ENCODE data around the gene C6orf132.
"Not testable (repeated sequence)": the region's sequence is repeated elsewhere in the genome, so short reads cannot be mapped to it uniquely, and the experiment has no call there.

The C6orf132 gene

DNA sequence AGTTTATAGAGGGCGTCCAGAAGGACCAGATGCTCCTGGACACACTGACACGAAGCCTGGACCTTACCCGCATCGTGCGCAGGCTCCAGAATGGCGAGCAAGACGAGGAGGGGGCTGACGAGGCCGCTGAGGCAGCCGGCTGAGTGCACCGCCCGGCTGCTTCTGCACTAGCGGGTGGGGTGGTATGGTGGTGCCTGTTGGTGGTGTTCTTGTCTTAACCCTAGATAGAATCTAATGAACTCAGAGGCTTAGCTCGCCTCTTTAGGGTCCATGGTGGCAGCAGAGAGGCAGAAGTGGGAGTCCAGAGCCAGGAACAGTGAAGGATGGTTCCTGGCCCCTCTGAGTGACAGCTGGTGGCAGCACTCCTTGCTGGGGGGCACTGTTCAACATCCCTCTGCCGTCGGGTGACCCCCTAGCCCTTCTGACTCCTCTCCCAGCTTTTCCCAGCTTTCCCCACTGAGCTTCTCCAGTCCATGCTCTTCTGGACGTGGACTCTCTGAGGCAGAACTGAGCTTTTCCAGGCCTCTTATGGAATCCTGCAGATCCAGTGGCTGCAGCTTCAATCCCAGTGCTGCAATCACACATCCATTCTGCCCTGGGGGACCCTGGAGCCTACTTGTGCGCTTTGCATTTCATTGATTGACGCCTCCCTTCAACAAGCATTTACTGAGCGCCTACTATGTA, 37.0 kb upstream of the C6orf132 start:
- no peak overlapping the region for H3K4me3 ChIP-seq (ENCODE audit: low read length)
- DNase-seq (ENCODE audit: low read depth): no peak
- TF ChIP-seq CTCF (conservative IDR thresholded peaks at IDR 0.05; ENCODE audit: low read depth, low read length): no peak

DNA sequence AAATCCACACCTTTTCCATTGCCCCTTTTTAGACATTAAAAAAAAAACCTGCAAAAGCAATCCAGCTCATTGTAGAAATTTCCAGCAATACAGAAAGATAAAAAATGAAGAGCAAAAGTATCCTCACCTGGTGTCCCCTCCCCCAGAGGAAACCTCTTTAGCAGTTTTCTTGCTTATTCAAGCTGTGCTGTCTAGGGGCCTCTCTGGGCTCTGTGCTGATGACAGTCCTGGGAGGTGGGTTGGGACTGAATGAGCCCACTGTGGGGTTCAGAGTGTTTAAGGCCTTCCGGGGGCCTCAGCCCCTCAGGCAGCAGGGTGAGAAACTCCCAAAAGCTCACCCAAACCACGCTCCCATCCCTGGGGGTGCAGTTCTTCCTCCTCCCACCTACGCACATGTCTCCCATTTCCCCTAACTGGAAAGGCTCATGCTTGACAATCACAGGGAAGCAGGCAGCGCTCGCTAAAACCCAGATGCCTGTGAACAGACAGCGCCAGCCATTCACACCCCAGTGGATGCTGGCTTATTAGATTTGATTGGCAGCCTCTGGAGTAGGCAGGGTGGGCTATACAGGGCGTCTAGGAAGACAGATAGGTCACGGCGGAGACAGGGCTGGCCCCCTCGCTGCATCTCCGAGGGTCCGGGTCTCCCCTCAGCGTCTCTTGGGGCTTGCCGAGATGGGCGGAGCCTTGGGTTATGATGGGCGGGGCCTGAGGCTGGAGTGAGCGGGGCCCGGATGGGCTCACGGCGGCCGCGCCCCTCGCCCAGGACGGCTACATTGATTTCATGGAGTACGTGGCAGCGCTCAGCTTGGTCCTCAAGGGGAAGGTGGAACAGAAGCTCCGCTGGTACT, 35.3 kb upstream of the C6orf132 start:
- no peak for DNase-seq (ENCODE audit: low read depth)
- no peak for TF ChIP-seq CTCF (conservative IDR thresholded peaks at IDR 0.05; ENCODE audit: low read depth, low read length)
- H3K4me3 ChIP-seq (ENCODE audit: low read length): peak overlapping the region; percentile 41

GRCh38 chr6:42176981-42177380, 34.6 kb upstream of the C6orf132 start:
- DNase-seq (ENCODE audit: low read depth): no peak
- H3K4me3 ChIP-seq (ENCODE audit: low read length): no peak overlapping the region
- no peak for TF ChIP-seq CTCF (conservative IDR thresholded peaks at IDR 0.05; ENCODE audit: low read depth, low read length)

DNA sequence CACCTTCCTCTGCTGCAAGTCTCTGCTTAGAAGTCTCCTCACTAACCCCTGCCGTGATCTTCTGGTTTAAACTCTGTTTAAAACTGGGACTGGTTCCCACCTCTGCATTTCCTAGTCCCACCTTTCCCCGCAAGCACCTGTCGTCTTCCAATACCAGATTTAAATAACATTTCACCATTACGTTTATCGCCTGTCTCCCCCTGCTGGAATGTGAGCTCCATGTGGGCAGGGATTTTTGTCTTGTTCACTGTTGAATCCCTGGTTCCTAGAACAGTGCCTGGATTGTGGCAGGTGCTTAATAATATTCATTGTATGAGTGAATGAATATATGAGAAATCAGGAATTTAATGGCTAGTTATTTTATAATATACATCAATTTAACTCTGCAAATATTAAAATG, 33.4 kb upstream of the C6orf132 start:
- TF ChIP-seq CTCF (conservative IDR thresholded peaks at IDR 0.05; ENCODE audit: low read depth, low read length): peak; percentile 38
- no peak overlapping the region for H3K4me3 ChIP-seq (ENCODE audit: low read length)
- no peak for DNase-seq (ENCODE audit: low read depth)

- no peak for DNase-seq (ENCODE audit: low read depth)
- no peak for TF ChIP-seq CTCF (conservative IDR thresholded peaks at IDR 0.05; ENCODE audit: low read depth, low read length)
Measured at GRCh38 chr6:42173101-42173500, 30.7 kb upstream of the C6orf132 start, which contains the start of gene GUCA1A. Gene GUCA1A, plus strand, starts transcription at chr6:42173364. Its CDS starts 250 bp downstream, at chr6:42173614.

GRCh38 chr6:42171813-42172581, 29.6 kb upstream of the C6orf132 start:
- H3K4me3 ChIP-seq (ENCODE audit: low read length): no peak overlapping the region
- no peak for TF ChIP-seq CTCF (conservative IDR thresholded peaks at IDR 0.05; ENCODE audit: low read depth, low read length)
- no peak for DNase-seq (ENCODE audit: low read depth)

More at GRCh38 chr6:42173101-42173500, 30.7 kb upstream of the C6orf132 start, which contains the start of gene GUCA1A:
- H3K4me3 ChIP-seq (ENCODE audit: low read length): no peak within 1 kb of the TSS

- not testable (repeated sequence) for H3K4me3 ChIP-seq (ENCODE audit: low read length); DNase-seq (ENCODE audit: low read depth)
Measured at GRCh38 chr6:42169780-42170179, 27.4 kb upstream of the C6orf132 start.
